Gastroesophageal sphincter (tissue), 4 donors: ENCODE data around the gene SH2D7. TPM values are rescaled to one million over a fixed set of nuclear protein-coding genes. Genes with fewer than 3 reads are reported as not detected.

Experiments
- ATAC-seq: fragments of 150-250 bp; one replicate; pipeline ENCODE4 v1.9.1; 2016; ENCODE audit warnings: mild to moderate bottlenecking, moderate library complexity
- H3K27ac ChIP-seq, 4 donors: fragments of 200-600 bp; sonication (generic) in 3 of 4; 1 replicate in 3 of 4; 2 replicates in 1 of 4; pipeline ENCODE4 v1.5.1; 2016 to 2019
- H3K27me3 ChIP-seq: fragments of 200-600 bp; sonication (generic); one replicate; pipeline ENCODE4 v1.5.1; 2019
- H3K36me3 ChIP-seq, 2 donors: fragments of 200-600 bp; sonication (generic); one replicate each; pipeline ENCODE4 v1.5.1; 2019; ENCODE audit warnings: control low read depth in 1 of 2
- H3K4me1 ChIP-seq, 3 donors: fragments of 200-600 bp; sonication (generic); 1 replicate in 2 of 3; 2 replicates in 1 of 3; pipeline ENCODE4 v1.5.1; 2016 to 2019; ENCODE audit warnings: control low read depth in 2 of 3
- H3K4me3 ChIP-seq, 2 donors: fragments of 200-600 bp; sonication (generic); one replicate each; pipeline ENCODE4 v1.5.1; 2019; ENCODE audit warnings: mild to moderate bottlenecking in 1 of 2, moderate library complexity in 1 of 2
- H3K9me3 ChIP-seq, 3 donors: fragments of 200-600 bp; sonication (generic); one replicate each; pipeline ENCODE4 v1.5.1; 2017 to 2019; ENCODE audit warnings: control low read depth in 2 of 3
- EP300 ChIP-seq: sonication (generic); formaldehyde crosslinking; IDR thresholded peaks from one replicate; pipeline ENCODE4 v1.6.1; 2017; ENCODE audit warnings: antibody characterized with exemption, mild to moderate bottlenecking
- POLR2A ChIP-seq, 2 donors: fragments of 450-650 bp; IDR thresholded peaks; one replicate each; pipeline ENCODE4 v1.6.1; 2017; ENCODE audit warnings: antibody characterized with exemption in 2 of 2, mild to moderate bottlenecking in 2 of 2, moderate library complexity in 1 of 2
- POLR2AphosphoS5 ChIP-seq: sonication (generic); formaldehyde crosslinking; IDR thresholded peaks from one replicate; pipeline ENCODE4 v1.6.1; 2017; ENCODE audit warnings: antibody characterized with exemption
- WGBS, 2 donors: methylation state at CpG; one replicate each; pipeline ENCODE4 v1.1.5; 2018; ENCODE audit warnings: low coverage in 1 of 2; 5-methylcytosine and 5-hydroxymethylcytosine counted together
- total RNA-seq, 4 donors: library from RNA; depleted of rRNA; stranded (reverse); fragments of >200 nt; gene quantifications; one replicate each; pipeline ENCODE4 v1.1.0, GENCODE V29; 2016
- TF ChIP-seq, protein P1 (sequence below), 4 experiments: fragments of 200-600 bp in 2 of 4; fragments of 450-650 bp in 2 of 4; sonication (generic) in 1 of 4; IDR thresholded peaks; one replicate each; pipeline ENCODE4 v1.5.1; 2017 to 2019; ENCODE audit warnings: antibody characterized with exemption in 4 of 4, mild to moderate bottlenecking in 2 of 4, moderate library complexity in 2 of 4

SH2D7 gene
- total RNA-seq, 4 donors from 2014 or later = not detected

- no peak overlapping the region for H3K4me3 ChIP-seq
- WGBS, 2 donors = 24 to 33% methylated on average over 2 of the region's 2 CpGs
- ATAC-seq = peak; percentile 40
Measured at GRCh38 chr15:78064544-78064943, 27.8 kb upstream of the SH2D7 start.

GRCh38 chr15:78065284-78065872 is 27.0 kb upstream of the SH2D7 start:
- H3K4me1 ChIP-seq = peaks cover 27 to 98% (median 76%) of the 10 kb centered on the region in 3 donors
- TF ChIP-seq EP300 (no peak), POLR2AphosphoS5 (peak; percentile 86)
- no peaks in the 10 kb centered on the region for H3K9me3 ChIP-seq
- peak overlapping the region; percentile 75 to 87 (median 83) for H3K27ac ChIP-seq
- no peaks in the 10 kb centered on the region for H3K36me3 ChIP-seq
- ATAC-seq = peak; percentile 97
- 35 to 65% methylated on average over 5 of the region's 5 CpGs for WGBS, 2 donors
- no peak overlapping the region for H3K4me3 ChIP-seq
- H3K27me3 ChIP-seq = no peaks in the 10 kb centered on the region

More at GRCh38 chr15:78064544-78064943, 27.8 kb upstream of the SH2D7 start:
- H3K9me3 ChIP-seq = no peaks in the 10 kb centered on the region
- H3K4me1 ChIP-seq = peaks cover 27 to 98% (median 79%) of the 10 kb centered on the region in 3 donors
- no peaks in the 10 kb centered on the region for H3K27me3 ChIP-seq
- H3K27ac ChIP-seq = peak overlapping the region; percentile 75 to 87 (median 83)
- TF ChIP-seq, protein P1, sequence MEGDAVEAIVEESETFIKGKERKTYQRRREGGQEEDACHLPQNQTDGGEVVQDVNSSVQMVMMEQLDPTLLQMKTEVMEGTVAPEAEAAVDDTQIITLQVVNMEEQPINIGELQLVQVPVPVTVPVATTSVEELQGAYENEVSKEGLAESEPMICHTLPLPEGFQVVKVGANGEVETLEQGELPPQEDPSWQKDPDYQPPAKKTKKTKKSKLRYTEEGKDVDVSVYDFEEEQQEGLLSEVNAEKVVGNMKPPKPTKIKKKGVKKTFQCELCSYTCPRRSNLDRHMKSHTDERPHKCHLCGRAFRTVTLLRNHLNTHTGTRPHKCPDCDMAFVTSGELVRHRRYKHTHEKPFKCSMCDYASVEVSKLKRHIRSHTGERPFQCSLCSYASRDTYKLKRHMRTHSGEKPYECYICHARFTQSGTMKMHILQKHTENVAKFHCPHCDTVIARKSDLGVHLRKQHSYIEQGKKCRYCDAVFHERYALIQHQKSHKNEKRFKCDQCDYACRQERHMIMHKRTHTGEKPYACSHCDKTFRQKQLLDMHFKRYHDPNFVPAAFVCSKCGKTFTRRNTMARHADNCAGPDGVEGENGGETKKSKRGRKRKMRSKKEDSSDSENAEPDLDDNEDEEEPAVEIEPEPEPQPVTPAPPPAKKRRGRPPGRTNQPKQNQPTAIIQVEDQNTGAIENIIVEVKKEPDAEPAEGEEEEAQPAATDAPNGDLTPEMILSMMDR (IDR thresholded peaks at IDR 0.05) = no peak
- TF ChIP-seq POLR2AphosphoS5 (peak; percentile 40), EP300 (no peak), POLR2A (IDR thresholded peaks at IDR 0.05) (no peak)
- no peaks in the 10 kb centered on the region for H3K36me3 ChIP-seq

GRCh38 chr15:78065973-78066946 is 26.1 kb upstream of the SH2D7 start:
- Histone ChIP-seq H3K36me3 (no peaks in the 10 kb centered on the region), H3K27me3 (no peaks in the 10 kb centered on the region), H3K27ac (peak overlapping the region; percentile 75 to 87 (median 83)), H3K4me3 (no peak overlapping the region), H3K9me3 (no peaks in the 10 kb centered on the region), H3K4me1 (peaks cover 27 to 96% (median 73%) of the 10 kb centered on the region in 3 donors)
- no peak for ATAC-seq
- WGBS, 2 donors = 28 to 61% methylated on average over 3 to 5 of the region's 7 CpGs
- TF ChIP-seq POLR2AphosphoS5 = no peak
- no peak for TF ChIP-seq POLR2A (IDR thresholded peaks at IDR 0.05)
- TF ChIP-seq, protein P1 (IDR thresholded peaks at IDR 0.05) = no peak
- no peak for TF ChIP-seq EP300

- H3K4me1 ChIP-seq = peaks cover 27 to 96% (median 65%) of the 10 kb centered on the region in 3 donors
Measured at GRCh38 chr15:78067328-78068228, 24.8 kb upstream of the SH2D7 start.

More at GRCh38 chr15:78067328-78068228, 24.8 kb upstream of the SH2D7 start:
- H3K9me3 ChIP-seq = no peaks in the 10 kb centered on the region
- H3K27me3 ChIP-seq = no peaks in the 10 kb centered on the region
- TF ChIP-seq POLR2A (IDR thresholded peaks at IDR 0.05) = no peak
- TF ChIP-seq, protein P1 (IDR thresholded peaks at IDR 0.05) = no peak
- TF ChIP-seq EP300 = no peak
- no peak for TF ChIP-seq POLR2AphosphoS5
- 0% methylated on average over 1 of the region's 1 CpG; no CpG with 5 or more reads in 1 of the 2 donors for WGBS, 2 donors
- no peaks in the 10 kb centered on the region for H3K36me3 ChIP-seq
- H3K4me3 ChIP-seq = no peak overlapping the region
- H3K27ac ChIP-seq = peak overlapping the region in 3 of 4 donors; percentile 75 to 87 (median 80)
- ATAC-seq = no peak
